Mucosa of descending colon (tissue), 3 donors: ENCODE results near the gene COL11A1. TPM values are rescaled to one million over a fixed set of nuclear protein-coding genes. Genes with fewer than 3 reads are reported as not detected.
"Not testable (repeated sequence)": the region's sequence is repeated elsewhere in the genome, so short reads cannot be mapped to it uniquely, and the experiment has no call there.

ENCODE experiments used
- ATAC-seq: fragments of 200-7000 bp; cut with Tn5 transposase; one replicate; pipeline ENCODE4 v1.9.1; 2020; ENCODE audit warnings: mild to moderate bottlenecking, moderate library complexity
- DNase-seq, 3 donors: peaks; one replicate each; pipeline ENCODE4 v3.0.0-alpha.2; 2020
- H3K36me3 ChIP-seq: fragments of 200-600 bp; one replicate; pipeline ENCODE4 v1.8.0; 2021; ENCODE audit warnings: low read depth, mild to moderate bottlenecking
- H3K4me1 ChIP-seq: fragments of 200-600 bp; one replicate; pipeline ENCODE4 v1.8.0; 2021; ENCODE audit warnings: low read depth, mild to moderate bottlenecking
- H3K4me3 ChIP-seq: fragments of 200-600 bp; one replicate; pipeline ENCODE4 v1.8.0; 2021; ENCODE audit warnings: mild to moderate bottlenecking
- H3K9me3 ChIP-seq: fragments of 200-600 bp; one replicate; pipeline ENCODE4 v1.8.0; 2021; ENCODE audit warnings: mild to moderate bottlenecking
- intact Hi-C, 2 donors: fragments of 100-400 bp; cut with DNase I in 1 of 2; cut with micrococcal nuclease in 1 of 2; formaldehyde crosslinking; loops; one replicate each; pipeline versions ENCODE4 v1.11.0 to v1.11.1; 2022; cut with DNase I, micrococcal nuclease
- total RNA-seq, 3 donors: library from RNA; stranded (reverse); fragmentation: NEBNext Ultra II Directional in 2 of 3; extraction: Animal tissue kit (Norgen Biotek cat#: 25700) in 2 of 3; gene quantifications; one replicate each; pipeline versions ENCODE4 v1.2.1 to v1.2.4, GENCODE V29; 2021 to 2023
- TF ChIP-seq, protein P1 (sequence below): fragments of 200-600 bp; IDR thresholded peaks from one replicate; pipeline ENCODE4 v1.8.0; 2022; ENCODE audit warnings: antibody characterized with exemption, mild to moderate bottlenecking
- donor health status: DM: no; HTN: no; CAD: no; lungs with moderate emphysema.
- donor health status: DM: no; HTN: no; CAD: no.
- donor health status: DM: no; HTN: yes; CAD: no.

COL11A1 gene
- total RNA-seq, 3 donors from 2014 or later = 0.06 to 0.82 TPM; not detected in 1

GRCh38 chr1:103056423-103056822, 51.9 kb downstream of the COL11A1 start:
- Histone ChIP-seq H3K9me3 (no peaks in the 10 kb centered on the region), H3K4me1 (no peaks in the 10 kb centered on the region), H3K4me3 (no peak overlapping the region), H3K36me3 (no peaks in the 10 kb centered on the region)
- intact Hi-C loops = no loop called here
- TF ChIP-seq, protein P1, sequence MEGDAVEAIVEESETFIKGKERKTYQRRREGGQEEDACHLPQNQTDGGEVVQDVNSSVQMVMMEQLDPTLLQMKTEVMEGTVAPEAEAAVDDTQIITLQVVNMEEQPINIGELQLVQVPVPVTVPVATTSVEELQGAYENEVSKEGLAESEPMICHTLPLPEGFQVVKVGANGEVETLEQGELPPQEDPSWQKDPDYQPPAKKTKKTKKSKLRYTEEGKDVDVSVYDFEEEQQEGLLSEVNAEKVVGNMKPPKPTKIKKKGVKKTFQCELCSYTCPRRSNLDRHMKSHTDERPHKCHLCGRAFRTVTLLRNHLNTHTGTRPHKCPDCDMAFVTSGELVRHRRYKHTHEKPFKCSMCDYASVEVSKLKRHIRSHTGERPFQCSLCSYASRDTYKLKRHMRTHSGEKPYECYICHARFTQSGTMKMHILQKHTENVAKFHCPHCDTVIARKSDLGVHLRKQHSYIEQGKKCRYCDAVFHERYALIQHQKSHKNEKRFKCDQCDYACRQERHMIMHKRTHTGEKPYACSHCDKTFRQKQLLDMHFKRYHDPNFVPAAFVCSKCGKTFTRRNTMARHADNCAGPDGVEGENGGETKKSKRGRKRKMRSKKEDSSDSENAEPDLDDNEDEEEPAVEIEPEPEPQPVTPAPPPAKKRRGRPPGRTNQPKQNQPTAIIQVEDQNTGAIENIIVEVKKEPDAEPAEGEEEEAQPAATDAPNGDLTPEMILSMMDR = no peak
- DNase-seq = no peak
- ATAC-seq = no peak

GRCh38 chr1:103028110-103028509, 80.2 kb downstream of the COL11A1 start:
- intact Hi-C loops, H3K9me3 ChIP-seq, H3K36me3 ChIP-seq, DNase-seq, H3K4me3 ChIP-seq, ATAC-seq, H3K4me1 ChIP-seq: not testable (repeated sequence)

DNA sequence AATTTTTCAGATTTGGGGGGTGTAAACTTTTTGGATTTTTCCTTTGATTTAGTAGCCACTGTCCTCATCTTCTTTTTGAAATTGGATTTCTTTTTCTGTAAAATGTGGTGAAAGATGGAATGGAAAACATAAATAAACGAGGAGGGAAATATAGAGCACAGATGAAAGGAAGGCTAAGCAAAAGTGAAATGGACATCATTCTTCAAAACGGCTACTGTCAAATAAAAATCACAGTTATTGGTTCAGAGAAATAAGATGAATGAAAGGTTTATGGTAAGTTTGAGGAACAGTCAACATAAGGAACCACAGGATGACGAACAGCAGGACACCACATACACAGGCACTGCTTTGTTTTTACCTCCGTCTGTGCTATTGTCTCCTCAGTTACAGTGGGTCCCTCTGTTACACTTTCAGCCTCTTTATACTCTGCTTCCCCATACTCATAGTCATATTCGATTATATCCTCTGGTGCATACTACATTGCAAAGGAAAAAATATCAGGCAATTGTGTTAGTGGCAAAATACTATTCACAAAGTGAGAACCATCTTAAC, 82.4 kb downstream of the COL11A1 start:
- Histone ChIP-seq H3K4me3 (no peak overlapping the region), H3K4me1 (no peaks in the 10 kb centered on the region), H3K9me3 (no peaks in the 10 kb centered on the region), H3K36me3 (no peaks in the 10 kb centered on the region)
- intact Hi-C loops = no loop called here
- no peak for DNase-seq
- TF ChIP-seq, protein P1 = no peak
- no peak for ATAC-seq

DNA sequence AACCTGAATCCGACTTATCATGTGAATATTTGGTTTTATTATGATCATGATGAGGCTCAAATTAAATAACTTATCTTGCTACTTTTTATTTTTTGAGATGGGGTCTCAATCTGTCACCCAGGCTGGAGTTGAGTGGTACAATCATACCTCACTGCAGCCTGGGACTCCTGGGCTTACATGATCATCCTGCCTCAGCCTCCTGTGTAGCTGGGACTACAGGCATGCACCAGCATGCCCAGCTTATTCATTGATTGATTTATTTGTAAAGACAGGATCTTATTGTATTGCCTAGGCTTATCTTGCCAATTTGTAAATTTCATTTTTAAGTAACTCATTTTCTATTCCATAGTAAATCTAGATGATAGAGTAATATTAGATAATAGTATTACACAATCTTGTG, 84.3 kb downstream of the COL11A1 start:
- Histone ChIP-seq H3K4me3 (no peak overlapping the region), H3K4me1 (no peaks in the 10 kb centered on the region), H3K36me3 (no peaks in the 10 kb centered on the region), H3K9me3 (no peaks in the 10 kb centered on the region)
- TF ChIP-seq, protein P1 = no peak
- DNase-seq (no peak), ATAC-seq (no peak)
- intact Hi-C loops = no loop called here

- TF ChIP-seq, protein P1 = no peak
- no peak for ATAC-seq
- no peaks in the 10 kb centered on the region for H3K4me1 ChIP-seq
- no peak overlapping the region for H3K4me3 ChIP-seq
- H3K36me3 ChIP-seq = no peaks in the 10 kb centered on the region
- no peak for DNase-seq
- H3K9me3 ChIP-seq = no peaks in the 10 kb centered on the region
- intact Hi-C loops = no loop called here
These were observed 106.3 kb downstream of the COL11A1 start for GRCh38 chr1:103002005-103002404.

DNA sequence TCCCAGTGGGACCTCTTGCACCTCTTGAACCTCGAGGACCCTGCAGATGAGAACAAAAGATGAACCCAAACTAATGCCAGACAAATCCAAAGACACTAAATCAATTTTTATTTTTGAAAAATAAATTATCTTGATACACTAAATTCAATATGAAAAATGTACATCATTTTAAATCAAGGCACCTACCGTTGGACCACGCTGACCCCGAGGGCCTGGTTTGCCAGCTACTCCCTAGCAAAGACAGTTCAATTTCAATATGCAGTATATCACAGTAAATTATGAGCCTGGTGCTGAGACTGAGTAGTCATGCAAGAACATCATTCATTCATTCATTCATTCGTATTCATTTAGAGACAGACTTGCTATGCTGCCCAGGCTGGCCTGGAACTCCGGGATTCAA, 129.4 kb downstream of the COL11A1 start:
- Histone ChIP-seq H3K4me1 (no peaks in the 10 kb centered on the region), H3K4me3 (no peak overlapping the region), H3K9me3 (no peaks in the 10 kb centered on the region), H3K36me3 (no peaks in the 10 kb centered on the region)
- TF ChIP-seq, protein P1 = no peak
- intact Hi-C loops = no loop called here
- DNase-seq (no peak), ATAC-seq (no peak)
